Esophagus muscularis mucosa (tissue), 4 donors: ENCODE data around the gene C12orf76.

Source experiments
- CTCF ChIP-seq, 3 experiments: fragments of 200-600 bp in 2 of 3; fragments of 450-650 bp in 1 of 3; sonication (generic) in 2 of 3; IDR thresholded peaks; one replicate each; pipeline ENCODE4 v1.5.1; 2017 to 2019; ENCODE audit warnings: antibody characterized with exemption in 3 of 3, mild to moderate bottlenecking in 2 of 3, moderate library complexity in 1 of 3
- EP300 ChIP-seq: sonication (generic); formaldehyde crosslinking; IDR thresholded peaks from one replicate; pipeline ENCODE4 v1.6.1; 2017; ENCODE audit warnings: antibody characterized with exemption
- POLR2AphosphoS5 ChIP-seq, 2 donors: sonication (generic); formaldehyde crosslinking; IDR thresholded peaks; one replicate each; pipeline ENCODE4 v1.6.1; 2017; ENCODE audit warnings: antibody characterized with exemption in 2 of 2

- TF ChIP-seq CTCF (IDR thresholded peaks at IDR 0.05), result no peak
- TF ChIP-seq POLR2AphosphoS5 (IDR thresholded peaks at IDR 0.05), result no peak
- no peak for TF ChIP-seq EP300
Observed at GRCh38 chr12:110065540-110065939, 17.2 kb upstream of the C12orf76 start.
